Hypothalamus (tissue), 51 donors: ENCODE data around the gene COL25A1.
A peak's percentile ranks its signal among the peaks of the same experiment; 100 is the strongest.

Source experiments
- DNase-seq, 51 donors: peaks; one replicate each; lab custom pipeline; 2025; lab: John Stamatoyannopoulos, UW

Gene COL25A1

GRCh38 chr4:108833046-108833445, 469.4 kb downstream of the COL25A1 start:
- DNase-seq, result peak in 1 of 51 donors; percentile 1

GRCh38 chr4:108831886-108832285, 470.6 kb downstream of the COL25A1 start:
- DNase-seq, result no peak

GRCh38 chr4:108831291-108831690, 471.2 kb downstream of the COL25A1 start:
- DNase-seq, result no peak

DNA sequence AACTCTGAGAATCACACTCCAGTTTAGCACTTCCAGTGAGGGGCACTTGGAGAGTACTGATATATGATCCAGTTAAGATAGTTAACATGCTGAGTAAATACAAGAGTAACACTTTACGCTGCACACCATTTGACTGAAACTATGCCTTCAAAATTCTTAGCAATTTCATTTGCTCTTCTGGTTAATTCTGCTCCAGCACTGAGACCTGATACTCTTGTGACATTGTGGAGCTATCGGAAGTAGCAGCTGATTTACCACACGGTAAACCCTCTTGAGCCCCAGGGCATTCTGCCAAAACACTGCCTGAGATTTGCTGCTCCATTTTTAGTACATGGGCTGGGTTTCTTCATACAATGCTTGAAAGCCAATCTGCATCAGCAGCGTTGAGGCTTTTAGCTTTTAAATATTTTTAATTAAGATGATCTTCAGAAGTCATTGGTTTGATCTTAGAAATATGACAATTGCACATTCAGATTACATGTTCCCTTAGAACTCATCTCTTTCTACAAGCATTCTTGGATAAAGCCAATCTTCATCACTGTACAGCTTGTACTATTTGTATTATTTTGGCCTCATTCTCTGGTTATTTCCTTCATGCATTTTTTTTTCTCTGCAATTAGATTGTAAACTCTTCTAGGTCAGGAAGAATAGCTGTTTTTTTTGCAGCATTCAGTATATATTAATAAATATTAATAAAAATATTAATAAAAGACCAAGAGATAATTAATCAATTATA, 471.8 kb downstream of the COL25A1 start:
- peak in 9 of 51 donors; percentile 0 to 23 (median 5) for DNase-seq

DNA sequence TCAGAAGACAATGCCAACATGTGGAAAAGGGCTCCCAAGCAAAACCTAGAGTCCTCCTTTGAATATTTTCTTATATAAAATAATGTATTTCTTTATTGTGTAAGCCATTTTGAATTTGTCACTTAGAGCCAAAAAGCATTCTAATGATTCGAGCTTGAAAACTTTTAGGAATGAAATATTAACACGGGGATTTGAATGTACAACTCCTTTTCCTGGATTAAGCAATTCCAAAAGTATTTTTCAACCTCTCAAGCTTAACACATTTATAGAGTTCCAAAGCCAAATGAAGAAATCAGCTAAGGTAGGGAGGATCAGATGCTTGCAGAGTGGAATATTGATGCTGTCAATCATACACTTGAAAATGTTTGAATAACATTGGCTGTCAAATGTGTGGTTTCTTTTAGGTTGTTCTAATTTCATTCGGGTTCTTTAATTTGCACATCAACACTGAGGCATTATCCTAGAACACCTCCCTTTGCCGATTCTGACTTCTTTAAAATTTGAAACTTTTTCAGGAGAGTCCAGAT, 472.4 kb downstream of the COL25A1 start:
- DNase-seq, result no peak

GRCh38 chr4:108828620-108829019, 473.8 kb downstream of the COL25A1 start:
- no peak for DNase-seq

DNA sequence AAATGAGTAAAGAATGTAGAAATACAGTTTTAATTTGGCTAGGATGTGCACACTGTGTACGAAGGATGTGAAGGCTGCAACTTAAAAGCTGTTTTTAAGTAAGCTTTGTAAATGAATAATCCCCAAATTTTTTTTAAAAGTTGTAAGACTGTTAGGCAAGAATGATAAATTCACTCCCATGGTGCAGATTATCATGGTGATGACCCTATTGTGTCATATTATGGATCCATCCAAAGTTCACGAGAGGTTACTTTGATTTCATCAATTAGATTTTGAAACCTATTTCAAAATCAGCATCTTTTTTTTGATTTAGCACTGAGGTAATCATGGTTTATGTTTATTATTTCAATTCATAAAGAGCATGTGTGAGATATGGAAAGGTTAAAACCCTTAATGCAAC, 476.7 kb downstream of the COL25A1 start:
- no peak for DNase-seq

DNA sequence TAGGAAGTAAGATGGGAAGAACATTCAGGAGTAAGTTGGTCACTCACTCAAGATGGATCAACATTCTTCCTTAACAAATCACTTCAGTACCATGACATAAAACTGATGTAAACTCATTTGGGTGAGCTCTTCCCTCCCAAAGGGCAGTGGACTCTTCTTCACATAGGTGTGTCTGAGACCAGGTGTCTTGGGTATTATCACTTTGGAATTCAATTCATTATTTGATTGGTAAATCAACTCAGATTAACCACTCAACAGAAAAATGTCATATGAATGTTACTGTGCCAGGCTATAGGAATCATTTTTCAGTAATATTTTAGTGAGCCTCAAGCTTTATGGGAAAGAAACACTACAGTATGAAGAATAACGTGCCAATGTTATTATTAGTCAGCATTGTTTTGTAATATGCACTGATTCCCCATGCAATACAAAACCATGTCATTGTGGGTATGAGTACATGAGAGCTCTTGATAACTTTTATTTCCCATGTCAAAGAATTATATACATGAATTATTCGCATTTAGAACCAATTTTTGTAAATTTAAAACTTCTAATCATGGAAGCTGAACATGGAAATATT, 481.0 kb downstream of the COL25A1 start:
- no peak for DNase-seq

- DNase-seq, result no peak
These were observed 481.7 kb downstream of the COL25A1 start for GRCh38 chr4:108820492-108821350.

GRCh38 chr4:108814326-108814725, 488.1 kb downstream of the COL25A1 start:
- no peak for DNase-seq

GRCh38 chr4:108813261-108813660, 489.2 kb downstream of the COL25A1 start:
- no peak for DNase-seq

DNA sequence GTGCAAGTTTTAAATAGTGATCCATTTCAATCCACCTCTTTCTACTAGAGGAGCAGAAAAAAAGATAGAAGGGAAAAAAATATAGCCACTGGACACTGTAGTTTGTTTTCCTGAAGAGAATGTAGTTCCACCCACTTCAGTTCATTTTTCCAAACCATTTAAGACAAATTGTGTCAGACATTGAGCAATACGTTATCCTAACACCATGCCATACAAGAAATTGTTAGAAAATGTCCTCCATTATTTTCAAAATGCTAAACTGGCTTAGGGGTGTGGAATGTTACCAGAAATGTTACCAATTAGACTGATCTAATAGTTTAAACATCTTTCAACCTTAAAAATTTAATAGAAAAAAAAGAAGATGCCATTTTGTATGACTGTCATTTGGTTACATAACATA, 491.0 kb downstream of the COL25A1 start:
- DNase-seq, result no peak

GRCh38 chr4:108810087-108810486, 492.4 kb downstream of the COL25A1 start:
- no peak for DNase-seq

- DNase-seq, result no peak
These were observed 497.7 kb downstream of the COL25A1 start for GRCh38 chr4:108804648-108805273.

DNA sequence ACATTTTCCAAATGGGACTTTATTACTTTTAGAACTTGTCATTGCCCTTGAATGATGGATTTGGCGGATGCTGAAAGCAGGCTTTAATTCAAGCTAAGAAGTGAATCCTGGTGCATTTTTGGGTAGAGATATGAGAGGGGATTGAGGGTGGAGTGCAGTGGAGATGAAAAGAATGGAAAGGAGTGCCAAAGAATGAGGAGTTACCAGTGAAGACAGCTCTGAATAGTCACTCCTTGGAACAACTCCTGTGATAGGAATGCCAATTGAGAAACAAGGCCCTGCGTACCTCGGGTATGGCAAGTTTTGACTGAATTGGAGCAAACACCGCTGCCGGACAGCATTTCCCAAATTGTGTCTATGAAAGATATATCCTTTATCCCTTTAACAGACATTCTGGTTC, 503.2 kb downstream of the COL25A1 start:
- no peak for DNase-seq

GRCh38 chr4:108796173-108796572, 506.3 kb downstream of the COL25A1 start:
- no peak for DNase-seq

DNA sequence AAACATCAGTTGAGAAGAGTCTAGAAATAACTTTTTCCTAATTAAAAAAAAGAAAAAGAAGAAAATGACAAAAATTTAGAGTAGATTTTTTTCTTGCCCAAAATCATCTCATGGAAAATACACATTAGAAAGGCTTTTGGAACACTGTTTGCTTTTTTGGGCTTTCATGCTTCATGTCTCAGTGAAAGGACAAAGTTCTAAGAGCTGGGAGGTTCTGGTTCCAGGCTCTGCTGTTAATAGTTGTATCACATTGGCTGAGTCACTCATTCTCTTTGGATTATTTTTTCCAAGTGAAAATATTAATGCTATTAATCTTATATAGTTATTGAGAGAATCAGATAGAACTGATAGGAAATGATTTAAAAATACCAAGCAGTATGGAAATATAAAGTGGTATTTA, 506.7 kb downstream of the COL25A1 start:
- DNase-seq, result no peak

GRCh38 chr4:108794136-108794535, 508.3 kb downstream of the COL25A1 start:
- peak in 2 of 51 donors; percentile 11 to 16 for DNase-seq

DNA sequence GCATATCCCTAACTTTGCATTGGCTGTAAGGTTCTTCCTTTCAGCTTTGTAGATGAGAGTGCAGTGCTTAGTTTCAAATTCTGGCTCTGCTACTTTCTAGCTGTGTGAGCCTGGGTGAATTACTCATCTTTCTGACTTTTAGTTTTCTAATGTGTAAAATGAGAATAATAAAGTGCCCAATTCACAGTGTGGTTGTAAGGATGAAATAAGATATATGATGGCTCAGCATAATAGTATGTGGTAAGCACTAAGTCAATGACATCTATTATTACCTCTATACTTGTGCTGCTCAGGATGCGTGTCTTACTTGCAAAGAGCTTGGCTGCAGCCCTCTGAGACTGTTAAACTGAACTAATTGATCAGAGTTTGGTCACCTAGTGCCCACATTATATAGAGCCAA, 509.0 kb downstream of the COL25A1 start:
- no peak for DNase-seq

GRCh38 chr4:108788731-108789130, 513.7 kb downstream of the COL25A1 start:
- no peak for DNase-seq

DNA sequence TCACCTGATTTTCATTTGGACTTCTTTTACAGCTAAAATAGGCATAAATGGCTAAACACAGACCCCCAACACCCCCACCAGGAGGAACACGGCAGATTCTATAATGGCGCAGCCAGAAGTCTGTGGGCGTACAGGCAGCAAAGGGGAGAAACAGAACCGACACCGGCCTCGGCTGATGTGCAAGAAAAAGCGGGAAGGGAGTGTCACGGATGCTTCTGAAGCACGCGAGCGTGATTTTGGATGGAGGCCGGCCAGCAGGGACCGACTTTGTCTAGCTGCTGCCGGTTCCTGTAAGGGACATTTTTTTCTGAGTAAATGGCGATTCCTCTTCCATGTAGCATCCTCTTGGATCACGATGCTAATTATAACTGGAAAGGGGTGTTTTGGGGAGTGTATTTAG, 514.7 kb downstream of the COL25A1 start:
- no peak for DNase-seq
